ENCODE data around the gene POLR3H. TPM values are rescaled to one million over a fixed set of nuclear protein-coding genes. Genes with fewer than 3 reads are reported as not detected.

POLR3H gene
- total and polyA plus RNA-seq, 10 of the 15 experiments (the other 5 are each of a cell fraction or from before 2014, with no cell fraction given): 3.5 to 62.7 (median 24.6) TPM

- DNase-seq (ENCODE audit: low read depth, low spot score): no peak
- Histone ChIP-seq H4K20me1 (ENCODE audit: control insufficient read depth, insufficient read depth) (no peaks in the 10 kb centered on the region; the same call in 1 of the 2 replicates), H3K79me2 (ENCODE audit: control insufficient read depth, insufficient read depth, low read length) (peaks cover under 1% of the 10 kb centered on the region; the same call in 1 of the 2 replicates), H3K4me1 (ENCODE audit: control insufficient read depth, insufficient read depth, low read length) (no peaks in the 10 kb centered on the region), H3K4me3 (no peak overlapping the region), H3K27me3 (replicated peaks in 1 of 2; ENCODE audit: control insufficient read depth in 2 of 2, insufficient read depth in 2 of 2, low read length in 1 of 2) (no peaks in the 10 kb centered on the region), H2AFZ (ENCODE audit: control insufficient read depth, low read depth, low read length) (no peak overlapping the region), H3K36me3 (ENCODE audit: control insufficient read depth in 2 of 2, insufficient read depth in 2 of 2, low read length in 1 of 2) (peaks cover 21 to 25% of the 10 kb centered on the region in 2 experiments), H3K9ac (ENCODE audit: control insufficient read depth, insufficient read depth, low read length) (no peak overlapping the region), H3K27ac (ENCODE audit: control insufficient read depth, insufficient read depth) (no peak overlapping the region), H3K4me2 (ENCODE audit: control insufficient read depth, insufficient read depth) (no peak overlapping the region), H3K9me3 (replicated peaks; ENCODE audit: control insufficient read depth, insufficient read depth, low read length) (no peaks in the 10 kb centered on the region)
- ATAC-seq: no peak
- BruUV-seq (replicated peaks): no TSS peak
- ChIA-PET RAD21 (ENCODE audit: unreplicated experiment) (no interaction called here), POLR2A (no interaction called here), CTCF (interaction anchor here (0.7 to 1.9 kb wide), 3 partner anchors 9 to 334 kb away, joined by 4 to 14 read pairs (median 5); no protein-coding TSS in a partner anchor), SMC1A (ENCODE audit: uncharacterized antibody, unreplicated experiment) (interaction anchor here (1.5 kb wide), 1 partner anchor 131 kb away, joined by 3 read pairs; no protein-coding TSS in a partner anchor)
- in situ Hi-C loops (cut with MboI) (no loop called here), intact Hi-C loops (cut with micrococcal nuclease; ENCODE audit: unreplicated experiment) (no loop called here)
- WGBS (ENCODE audit: insufficient coverage, insufficient replicate concordance, low lambda C conversion rate, missing lambda C conversion rate): 82% methylated on average over 8 of the region's 8 CpGs
- FAIRE-seq: no peak
- TF ChIP-seq ZBED1 (IDR thresholded peaks at IDR 0.05; ENCODE audit: borderline replicate concordance) (no peak), SMC3 (IDR thresholded peaks at IDR 0.05; ENCODE audit: borderline replicate concordance, low read length) (no peak), ZNF217 (IDR thresholded peaks at IDR 0.05) (no peak), IRF4 (IDR thresholded peaks at IDR 0.05; ENCODE audit: low read depth, low read length) (no peak), POLR2A (IDR thresholded peaks at IDR 0.05; ENCODE audit: low read depth, low read length) (0 out of 2 replicates have a peak, but pooled peaks have one; percentile 10), RELA (IDR thresholded peaks at IDR 0.05; ENCODE audit: borderline replicate concordance, partially characterized antibody) (no peak), NFIC (IDR thresholded peaks at IDR 0.05; ENCODE audit: low read depth, low read length) (no peak)
These were observed 10.1 kb downstream of the POLR3H start for GRCh38 chr22:41534219-41534618.

All from GM12878 (cell line).